ENCODE measurements around the gene NDUFS1.
A peak's percentile ranks its signal among the peaks of the same experiment; 100 is the strongest.
"Not testable (repeated sequence)": the region's sequence is repeated elsewhere in the genome, so short reads cannot be mapped to it uniquely, and the experiment has no call there.

Gene NDUFS1

GRCh38 chr2:206162401-206162800 is 3.2 kb upstream of the NDUFS1 start:
- DNase-seq (ENCODE audit: low spot score), result not testable (repeated sequence)

- DNase-seq (ENCODE audit: low spot score), result no peak
These were observed 1.5 kb upstream of the NDUFS1 start for GRCh38 chr2:206160807-206161179.

- peak; percentile 57 for DNase-seq (ENCODE audit: low spot score)
These were observed 1.0 kb upstream of the NDUFS1 start for GRCh38 chr2:206160125-206160806.

- DNase-seq (ENCODE audit: low spot score), result no peak
These were observed 490 bp downstream of the NDUFS1 start for GRCh38 chr2:206158563-206159345.

GRCh38 chr2:206157014-206157413 is 2.2 kb downstream of the NDUFS1 start:
- not testable (repeated sequence) for DNase-seq (ENCODE audit: low spot score)

GRCh38 chr2:206154197-206154596 is 5.0 kb downstream of the NDUFS1 start:
- no peak for DNase-seq (ENCODE audit: low spot score)

GRCh38 chr2:206150631-206151030 is 8.6 kb downstream of the NDUFS1 start:
- DNase-seq (ENCODE audit: low spot score), result no peak

- DNase-seq (ENCODE audit: low spot score), result no peak
These were observed 9.1 kb downstream of the NDUFS1 start for GRCh38 chr2:206150168-206150567.

GRCh38 chr2:206149330-206149729 is 9.9 kb downstream of the NDUFS1 start:
- DNase-seq (ENCODE audit: low spot score), result no peak

GRCh38 chr2:206145665-206146064 is 13.6 kb downstream of the NDUFS1 start:
- no peak for DNase-seq (ENCODE audit: low spot score)

- no peak for DNase-seq (ENCODE audit: low spot score)
These were observed 14.9 kb downstream of the NDUFS1 start for GRCh38 chr2:206144383-206144782.

GRCh38 chr2:206143451-206143850 is 15.8 kb downstream of the NDUFS1 start:
- no peak for DNase-seq (ENCODE audit: low spot score)

GRCh38 chr2:206127656-206128055 is 31.6 kb downstream of the NDUFS1 start:
- DNase-seq (ENCODE audit: low spot score), result no peak

- no peak for DNase-seq (ENCODE audit: low spot score)
These were observed 33.3 kb downstream of the NDUFS1 start for GRCh38 chr2:206125901-206126300.

GRCh38 chr2:206122569-206122968 is 36.7 kb downstream of the NDUFS1 start:
- DNase-seq (ENCODE audit: low spot score), result not testable (repeated sequence)

- DNase-seq (ENCODE audit: low spot score), result no peak
These were observed 43.0 kb downstream of the NDUFS1 start for GRCh38 chr2:206116278-206116677.

GRCh38 chr2:206115026-206115578 is 44.1 kb downstream of the NDUFS1 start:
- no peak for DNase-seq (ENCODE audit: low spot score)

GRCh38 chr2:206112846-206113547 is 46.2 kb downstream of the NDUFS1 start:
- no peak for DNase-seq (ENCODE audit: low spot score)

- DNase-seq (ENCODE audit: low spot score), result no peak
These were observed 47.1 kb downstream of the NDUFS1 start for GRCh38 chr2:206112108-206112507.

GRCh38 chr2:206108713-206109112 is 50.5 kb downstream of the NDUFS1 start:
- no peak for DNase-seq (ENCODE audit: low spot score)

- DNase-seq (ENCODE audit: low spot score), result no peak
These were observed 53.7 kb downstream of the NDUFS1 start for GRCh38 chr2:206105541-206105940.

- DNase-seq (ENCODE audit: low spot score), result no peak
These were observed 54.2 kb downstream of the NDUFS1 start for GRCh38 chr2:206105038-206105437.

- not testable (repeated sequence) for DNase-seq (ENCODE audit: low spot score)
These were observed 60.4 kb downstream of the NDUFS1 start for GRCh38 chr2:206098872-206099271.
